Activated T-cell treated with anti-CD3 and anti-CD28 coated beads for 4 hours (primary cell): ENCODE data around the gene CHCHD6.

Source experiments
- DNase-seq: peaks from one replicate; pipeline ENCODE4 v3.0.0-alpha.2; 2020

The CHCHD6 gene

DNA sequence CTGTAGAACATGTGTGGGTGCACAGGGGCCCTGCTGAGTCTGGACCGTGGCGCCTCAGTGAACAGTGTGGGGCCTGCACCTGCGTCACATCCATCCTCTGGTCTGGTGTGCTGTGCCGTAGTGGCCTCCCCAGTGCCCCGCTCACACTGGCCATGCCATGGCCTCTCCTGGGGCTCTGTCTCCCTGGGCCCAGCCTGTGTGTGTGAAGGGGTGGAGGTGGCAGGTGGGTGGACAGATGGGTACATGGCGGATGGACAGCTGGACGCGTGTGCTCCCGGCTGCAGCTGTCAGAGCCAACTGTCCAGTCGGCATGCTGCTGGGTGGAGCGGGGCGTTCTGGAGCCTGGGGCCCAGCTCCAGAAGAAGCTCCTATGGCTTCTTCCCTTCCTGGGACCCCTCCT is 296.7 kb downstream of the CHCHD6 start:
- no peak for DNase-seq

DNA sequence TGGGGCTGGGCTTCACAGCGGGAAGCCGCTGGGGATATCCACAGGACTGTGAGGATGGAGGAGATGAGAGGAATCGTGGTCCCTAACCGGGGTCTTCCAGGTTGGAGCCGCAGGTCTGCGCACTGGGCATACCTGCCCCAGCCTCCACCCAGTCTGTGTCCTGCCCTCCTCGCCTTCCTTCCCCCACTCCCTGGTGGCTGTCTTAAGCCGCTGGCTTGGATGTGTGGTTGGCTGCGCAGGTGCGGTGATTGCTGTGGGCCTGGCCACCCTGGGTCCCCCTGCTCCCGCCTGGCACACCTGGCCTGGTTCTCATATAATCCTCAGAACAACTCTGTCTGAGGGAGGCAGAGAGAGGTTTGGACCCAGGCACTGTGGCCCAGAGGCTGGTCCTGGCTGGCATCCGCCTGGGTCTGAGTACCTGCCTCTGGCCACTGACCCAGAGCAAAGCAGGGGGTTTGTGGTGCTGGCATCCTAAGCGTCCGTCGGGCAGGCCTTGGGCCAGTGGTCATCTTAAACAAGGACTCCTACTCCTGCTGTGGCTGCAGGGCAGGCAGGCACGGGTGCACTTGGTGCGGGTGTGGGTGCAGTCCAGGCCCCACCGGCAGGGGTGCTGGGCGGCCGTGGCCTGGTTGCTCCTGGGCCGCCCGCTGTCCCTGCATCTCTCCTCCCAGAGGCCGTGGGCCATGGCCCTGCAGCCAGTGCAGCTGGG is 297.6 kb downstream of the CHCHD6 start:
- no peak for DNase-seq

DNA sequence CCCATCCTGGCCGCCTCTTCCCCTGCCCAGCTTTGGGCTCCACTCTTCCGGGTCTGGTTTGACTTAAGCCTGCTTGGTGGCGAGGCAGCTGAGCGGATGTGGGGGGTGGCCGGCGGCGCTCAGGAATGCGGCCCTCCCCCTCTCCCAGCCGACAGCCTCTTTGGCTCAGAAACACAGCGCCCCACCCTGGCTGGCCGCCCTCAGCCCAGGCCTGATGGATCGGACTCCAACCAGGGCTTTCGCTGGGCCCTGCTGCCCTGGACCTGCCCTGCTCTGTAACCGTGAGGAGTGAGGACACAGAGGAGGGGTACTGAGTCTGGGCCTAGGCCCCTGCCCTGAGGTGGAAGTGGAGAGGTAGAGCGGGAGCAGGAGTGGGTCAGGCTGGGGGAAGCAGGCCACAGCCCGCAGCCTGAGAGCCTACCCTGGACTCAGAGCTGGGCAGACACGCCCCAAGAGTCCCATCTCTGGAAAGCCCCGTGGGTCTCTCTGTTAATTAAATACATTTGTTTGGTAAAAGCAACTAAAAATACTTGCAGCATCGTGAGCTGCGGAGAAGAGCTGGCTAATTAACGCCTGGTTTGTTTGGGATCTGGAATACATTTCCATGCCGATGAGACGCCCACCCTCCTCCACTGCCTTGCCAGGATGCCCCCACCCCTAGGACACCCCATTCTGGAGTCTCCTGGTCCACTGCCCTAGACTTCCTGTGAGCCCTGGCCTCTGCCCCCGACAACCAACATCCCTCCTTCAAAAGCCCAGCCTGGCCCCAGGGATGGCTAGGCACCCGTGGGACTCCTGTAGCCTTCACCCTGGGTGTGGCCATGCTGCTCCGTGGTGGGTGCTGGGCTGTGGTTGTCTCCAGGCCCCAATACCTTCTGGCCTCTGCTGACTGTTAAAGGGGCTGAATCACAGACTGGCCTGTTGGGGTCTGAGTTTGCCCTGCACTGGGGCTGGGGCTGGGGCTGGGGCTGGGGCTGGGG is 298.4 kb downstream of the CHCHD6 start:
- no peak for DNase-seq

GRCh38 chr3:127003175-127003555 is 299.1 kb downstream of the CHCHD6 start:
- no peak for DNase-seq

GRCh38 chr3:127003601-127004280 is 299.7 kb downstream of the CHCHD6 start:
- DNase-seq = no peak

- no peak for DNase-seq
Measured at GRCh38 chr3:127004641-127005397, 300.8 kb downstream of the CHCHD6 start.

GRCh38 chr3:127005864-127006500 is 301.9 kb downstream of the CHCHD6 start:
- DNase-seq = no peak

- DNase-seq = no peak
Measured at GRCh38 chr3:127006781-127007436, 302.9 kb downstream of the CHCHD6 start.

DNA sequence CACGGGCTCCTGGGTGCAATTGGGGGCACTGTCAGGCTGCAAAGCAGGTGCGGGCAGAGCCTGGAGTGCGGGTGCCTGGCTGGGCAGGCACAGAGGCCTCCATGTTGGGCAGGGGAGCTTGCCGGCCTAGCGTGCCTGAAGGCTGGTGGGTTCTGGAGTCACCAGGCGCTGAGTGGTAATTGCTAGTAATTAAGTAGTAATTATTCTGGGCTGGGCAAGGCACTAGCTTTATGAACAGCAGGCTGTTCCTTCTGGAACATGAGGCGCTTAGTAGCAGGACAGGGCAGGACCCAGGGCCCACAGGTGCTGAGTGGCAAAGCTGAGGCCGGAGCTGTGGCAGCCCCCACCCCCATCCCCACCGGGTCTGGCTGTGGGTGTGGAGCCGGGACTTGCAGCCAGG is 304.2 kb downstream of the CHCHD6 start:
- DNase-seq = no peak

GRCh38 chr3:127009531-127009930 is 305.5 kb downstream of the CHCHD6 start:
- DNase-seq = no peak
